ENCODE data around the gene GMDS. TPM values are rescaled to one million over a fixed set of nuclear protein-coding genes. Genes with fewer than 3 reads are reported as not detected.

Gene GMDS
- total RNA-seq, 1 experiment from 2014 or later: 27.6 TPM

- Histone ChIP-seq H3K27me3 (ENCODE audit: insufficient read depth, low read length) (no peaks in the 10 kb centered on the region), H2BK15ac (ENCODE audit: low read depth, low read length) (no peak overlapping the region), H3K79me1 (ENCODE audit: insufficient read depth, low read depth, low read length, poor library complexity, severe bottlenecking) (no peaks in the 10 kb centered on the region), H3K4ac (ENCODE audit: low read depth, low read length) (no peak overlapping the region), H2BK20ac (ENCODE audit: low read depth, low read length, poor library complexity, severe bottlenecking) (no peak overlapping the region), H3K4me2 (ENCODE audit: insufficient read depth, insufficient read length, low read length) (no peak overlapping the region), H3K79me2 (ENCODE audit: insufficient read depth, low read length) (no peaks in the 10 kb centered on the region), H4K8ac (replicated peaks; ENCODE audit: insufficient read length, low read depth, low read length) (no peak overlapping the region), H3K27ac (ENCODE audit: insufficient read length, low read depth, low read length) (no peak overlapping the region), H3K9ac (ENCODE audit: extremely low read depth, insufficient read length, low read length) (no peak overlapping the region), H4K91ac (ENCODE audit: insufficient read length, low read depth, low read length) (no peak overlapping the region), H3K23ac (ENCODE audit: insufficient read length, low read depth, low read length) (no peak overlapping the region), H4K5ac (ENCODE audit: insufficient read length, low read depth, low read length) (no peak overlapping the region), H2AFZ (ENCODE audit: low read length) (no peak overlapping the region), H3K56ac (ENCODE audit: insufficient read length, low read depth, low read length) (no peak overlapping the region), H2BK5ac (ENCODE audit: insufficient read length, low read length) (no peak overlapping the region), H3T11ph (ENCODE audit: low read length) (no peak overlapping the region), H4K20me1 (ENCODE audit: control insufficient read depth, insufficient read depth, insufficient read length) (no peaks in the 10 kb centered on the region), H3K18ac (ENCODE audit: insufficient read length, low read depth, low read length) (no peak overlapping the region), H2BK12ac (ENCODE audit: insufficient read length, low read depth, low read length) (no peak overlapping the region), H3K23me2 (ENCODE audit: insufficient read length, low read depth, low read length, poor library complexity, severe bottlenecking) (no peaks in the 10 kb centered on the region), H3K9me3 (ENCODE audit: control insufficient read depth, low read depth, low read length) (no peaks in the 10 kb centered on the region), H2AK5ac (ENCODE audit: insufficient read length, low read length) (no peak overlapping the region), H3K4me1 (ENCODE audit: insufficient read depth, low read length) (peaks cover 4% of the 10 kb centered on the region; the same call in 1 of the 2 replicates), H2BK120ac (ENCODE audit: low read depth, low read length, poor library complexity, severe bottlenecking) (no peak overlapping the region), H3K14ac (ENCODE audit: insufficient read depth, low read length) (no peak overlapping the region)
- H3K9me3 Mint-ChIP-seq: no peaks in the 10 kb centered on the region; a peak in 1 of 5 replicates
- no peak for DNase-seq
- H3K27me3 Mint-ChIP-seq (ENCODE audit: low read depth): no peaks in the 10 kb centered on the region
- peaks cover 24 to 30% of the 10 kb centered on the region in 2 experiments for H3K4me1 Mint-ChIP-seq
- no peak for TF ChIP-seq CTCF (conservative IDR thresholded peaks at IDR 0.05)
- WGBS (ENCODE audit: extremely low coverage, insufficient read length, low lambda C conversion rate): no CpG with 5 or more reads among the region's 6 CpGs
- no peaks in the 10 kb centered on the region; a peak in 1 of 7 replicates for H3K36me3 Mint-ChIP-seq (ENCODE audit: insufficient read depth in 1 of 3, low read depth in 3 of 3)
- peak overlapping the region in 2 of 3 experiments; percentile 17 to 64; a peak in 3 of 7 replicates for H3K27ac Mint-ChIP-seq
- H3K4me3 Mint-ChIP-seq: no peak overlapping the region
These were observed 104.8 kb downstream of the GMDS start for GRCh38 chr6:2140438-2141128.
